BLaER1 (cell line): Measurements from ENCODE around the gene COG3.

Experiments
- H3K27ac ChIP-seq: shearing (Covaris generic); formaldehyde crosslinking; 2 replicates; pipeline ENCODE4 v1.8.1; 2022
- H3K27me3 ChIP-seq: shearing (Covaris generic); formaldehyde crosslinking; 2 replicates; pipeline ENCODE4 v1.8.1; 2022
- H3K36me3 ChIP-seq: shearing (Covaris generic); formaldehyde crosslinking; 2 replicates; pipeline ENCODE4 v1.8.1; 2022
- H3K4me1 ChIP-seq: shearing (Covaris generic); formaldehyde crosslinking; 2 replicates; pipeline ENCODE4 v1.8.1; 2022
- H3K4me2 ChIP-seq: shearing (Covaris generic); formaldehyde crosslinking; 2 replicates; pipeline ENCODE4 v1.8.1; 2022
- H3K4me3 ChIP-seq: shearing (Covaris generic); formaldehyde crosslinking; 2 replicates; pipeline ENCODE4 v1.8.1; 2022
- H3K9ac ChIP-seq: shearing (Covaris generic); formaldehyde crosslinking; 2 replicates; pipeline ENCODE4 v1.8.1; 2022
- H3K9me3 ChIP-seq: shearing (Covaris generic); formaldehyde crosslinking; 2 replicates; pipeline ENCODE4 v1.8.1; 2022
- H4K20me1 ChIP-seq: shearing (Covaris generic); formaldehyde crosslinking; 2 replicates; pipeline ENCODE4 v1.8.1; 2022
- Cebpa-rat ChIP-seq: shearing (Covaris generic); IDR thresholded peaks from 2 replicates; pipeline ENCODE4 v1.8.1; 2022

The COG3 gene

GRCh38 chr13:45472171-45472705 lies 7.5 kb downstream of the COG3 start:
- Histone ChIP-seq H4K20me1 (peaks cover 91% of the 10 kb centered on the region), H3K9me3 (peaks cover 4% of the 10 kb centered on the region; the same call in 1 of the 2 replicates), H3K36me3 (peaks cover 33% of the 10 kb centered on the region), H3K9ac (no peak overlapping the region), H3K27ac (no peak overlapping the region), H3K27me3 (no peaks in the 10 kb centered on the region), H3K4me2 (no peak overlapping the region), H3K4me1 (peaks cover 22% of the 10 kb centered on the region; the same call in 1 of the 2 replicates), H3K4me3 (no peak overlapping the region)
- TF ChIP-seq Cebpa-rat = no peak

GRCh38 chr13:45473627-45474026 lies 8.9 kb downstream of the COG3 start:
- peaks cover 15% of the 10 kb centered on the region; the same call in 1 of the 2 replicates for H3K4me1 ChIP-seq
- no peak for TF ChIP-seq Cebpa-rat
- H3K9me3 ChIP-seq = peaks cover 4% of the 10 kb centered on the region; the same call in 1 of the 2 replicates
- no peak overlapping the region for H3K4me2 ChIP-seq
- no peak overlapping the region for H3K9ac ChIP-seq
- peaks cover 77% of the 10 kb centered on the region for H4K20me1 ChIP-seq
- H3K27ac ChIP-seq = no peak overlapping the region
- H3K27me3 ChIP-seq = no peaks in the 10 kb centered on the region
- H3K4me3 ChIP-seq = no peak overlapping the region
- peaks cover 44% of the 10 kb centered on the region for H3K36me3 ChIP-seq

DNA sequence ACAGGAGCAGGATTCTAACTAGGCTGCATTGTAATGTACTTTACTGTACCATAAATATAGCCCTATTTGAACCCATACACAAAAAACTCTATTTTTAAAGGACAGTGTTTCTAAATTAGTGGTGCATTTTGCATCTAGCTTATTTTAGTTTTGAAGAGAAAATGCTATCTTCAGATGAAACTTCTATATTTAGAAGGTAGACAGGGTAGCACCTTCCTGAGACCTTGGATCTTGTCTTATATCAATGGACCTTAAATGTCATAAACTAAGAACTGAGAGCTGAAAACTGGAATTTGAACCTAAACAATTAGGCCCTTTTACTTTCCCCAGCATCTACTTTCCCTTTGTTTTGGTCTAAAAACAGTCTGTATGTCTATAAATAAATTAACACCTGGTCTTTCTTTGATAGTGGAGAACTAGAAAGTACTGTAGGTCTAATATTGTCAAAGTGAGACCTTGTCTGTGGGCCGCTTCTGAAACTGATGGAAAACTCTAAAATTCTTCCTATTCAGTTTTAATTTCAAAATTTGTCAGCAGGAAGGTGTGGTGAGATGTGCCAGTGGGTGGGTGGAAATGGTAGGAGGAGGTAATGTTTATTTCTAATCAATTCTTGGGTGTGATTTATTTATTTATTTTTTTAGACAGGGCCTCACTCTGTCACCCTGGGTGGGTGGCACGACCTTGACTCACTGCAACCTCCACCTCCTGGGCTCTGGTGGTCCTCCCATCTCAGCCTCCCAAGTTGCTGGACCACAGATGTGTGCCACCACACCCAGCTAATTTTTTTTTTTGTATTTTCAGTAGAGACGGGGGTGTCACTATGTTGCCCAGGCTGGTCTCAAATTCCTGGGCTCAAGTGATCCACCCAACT lies 10.1 kb downstream of the COG3 start:
- Histone ChIP-seq H3K4me1 (peaks cover 15% of the 10 kb centered on the region; the same call in 1 of the 2 replicates), H3K4me3 (no peak overlapping the region), H3K27ac (no peak overlapping the region), H3K9me3 (peaks cover 4% of the 10 kb centered on the region; the same call in 1 of the 2 replicates), H3K27me3 (no peaks in the 10 kb centered on the region), H4K20me1 (peaks cover 68% of the 10 kb centered on the region), H3K9ac (no peak overlapping the region), H3K36me3 (peaks cover 54% of the 10 kb centered on the region), H3K4me2 (no peak overlapping the region)
- no peak for TF ChIP-seq Cebpa-rat

GRCh38 chr13:45479661-45480060 lies 14.9 kb downstream of the COG3 start:
- H3K27me3 ChIP-seq = no peaks in the 10 kb centered on the region
- H3K4me1 ChIP-seq = peaks cover 3% of the 10 kb centered on the region; the same call in 1 of the 2 replicates
- H3K36me3 ChIP-seq = peaks cover 81% of the 10 kb centered on the region
- TF ChIP-seq Cebpa-rat = no peak
- no peak overlapping the region for H3K4me3 ChIP-seq
- peaks cover 6% of the 10 kb centered on the region; the same call in 1 of the 2 replicates for H3K9me3 ChIP-seq
- no peak overlapping the region for H3K27ac ChIP-seq
- H3K9ac ChIP-seq = no peak overlapping the region
- peaks cover 22% of the 10 kb centered on the region for H4K20me1 ChIP-seq
- H3K4me2 ChIP-seq = no peak overlapping the region

DNA sequence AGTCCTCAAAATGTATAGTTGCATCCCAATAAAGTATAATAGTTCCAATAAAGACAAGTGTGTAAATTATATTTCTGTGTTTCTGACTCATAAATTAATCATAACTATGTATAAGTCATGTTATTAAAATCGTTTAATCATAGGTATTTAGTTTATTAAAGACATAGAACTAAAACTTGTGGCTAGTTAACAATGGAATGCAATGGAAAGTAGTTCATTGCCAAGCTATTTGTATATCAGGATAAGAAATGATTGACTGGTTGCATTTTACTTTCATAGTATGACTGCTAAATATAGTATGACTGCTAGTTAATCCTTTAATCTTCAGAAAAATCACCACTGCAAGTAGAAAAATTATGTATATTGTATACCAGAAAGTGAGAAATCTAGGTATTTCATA lies 16.9 kb downstream of the COG3 start:
- Histone ChIP-seq H3K27ac (no peak overlapping the region), H3K4me2 (no peak overlapping the region), H3K4me1 (no peaks in the 10 kb centered on the region)

GRCh38 chr13:45482571-45483173 lies 17.9 kb downstream of the COG3 start:
- Histone ChIP-seq H3K27ac (no peak overlapping the region), H3K4me1 (no peaks in the 10 kb centered on the region), H3K4me3 (no peak overlapping the region), H3K9ac (no peak overlapping the region), H3K4me2 (no peak overlapping the region), H3K9me3 (peaks cover 6% of the 10 kb centered on the region; the same call in 1 of the 2 replicates), H4K20me1 (no peaks in the 10 kb centered on the region; the same call in 1 of the 2 replicates), H3K27me3 (no peaks in the 10 kb centered on the region), H3K36me3 (peaks cover 72% of the 10 kb centered on the region)
- no peak for TF ChIP-seq Cebpa-rat

More for the DNA sequence above, 16.9 kb downstream of the COG3 start:
- no peak overlapping the region for H3K9ac ChIP-seq
- no peak overlapping the region for H3K4me3 ChIP-seq
- H3K27me3 ChIP-seq = no peaks in the 10 kb centered on the region
- peaks cover 1% of the 10 kb centered on the region; the same call in 1 of the 2 replicates for H4K20me1 ChIP-seq
- H3K9me3 ChIP-seq = peaks cover 6% of the 10 kb centered on the region; the same call in 1 of the 2 replicates
- peaks cover 72% of the 10 kb centered on the region for H3K36me3 ChIP-seq
- TF ChIP-seq Cebpa-rat = no peak

DNA sequence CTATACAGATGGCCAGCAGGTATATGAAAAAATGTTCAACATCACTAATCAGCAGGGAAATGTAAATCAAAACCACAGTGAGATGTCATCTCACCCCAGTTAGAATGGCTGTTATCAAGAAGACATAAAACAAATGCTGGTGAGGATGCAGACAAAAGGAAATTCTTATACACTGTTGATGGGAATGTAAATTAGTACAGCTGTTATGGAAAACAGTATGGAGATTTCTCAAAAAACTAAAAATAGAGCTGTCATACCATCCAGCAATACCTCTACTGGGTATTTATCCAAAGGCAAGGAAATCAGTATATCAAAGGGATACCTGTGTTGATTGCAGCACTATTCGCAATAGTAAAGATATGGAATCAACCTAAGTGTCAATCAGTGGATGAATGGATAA lies 22.9 kb downstream of the COG3 start:
- Histone ChIP-seq H3K4me1 (no peaks in the 10 kb centered on the region), H4K20me1 (no peaks in the 10 kb centered on the region; the same call in 1 of the 2 replicates), H3K27ac (no peak overlapping the region), H3K36me3 (peaks cover 59% of the 10 kb centered on the region), H3K4me3 (no peak overlapping the region), H3K4me2 (no peak overlapping the region), H3K9ac (no peak overlapping the region), H3K9me3 (peaks cover 6% of the 10 kb centered on the region; the same call in 1 of the 2 replicates), H3K27me3 (no peaks in the 10 kb centered on the region)
- no peak for TF ChIP-seq Cebpa-rat

GRCh38 chr13:45490068-45490467 lies 25.3 kb downstream of the COG3 start:
- H3K36me3 ChIP-seq = peaks cover 59% of the 10 kb centered on the region
- H3K27ac ChIP-seq = no peak overlapping the region
- H3K9ac ChIP-seq = no peak overlapping the region
- TF ChIP-seq Cebpa-rat = no peak
- H3K4me2 ChIP-seq = no peak overlapping the region
- no peak overlapping the region for H3K4me3 ChIP-seq
- no peaks in the 10 kb centered on the region for H3K9me3 ChIP-seq
- no peaks in the 10 kb centered on the region for H4K20me1 ChIP-seq
- no peaks in the 10 kb centered on the region for H3K27me3 ChIP-seq
- no peaks in the 10 kb centered on the region for H3K4me1 ChIP-seq

DNA sequence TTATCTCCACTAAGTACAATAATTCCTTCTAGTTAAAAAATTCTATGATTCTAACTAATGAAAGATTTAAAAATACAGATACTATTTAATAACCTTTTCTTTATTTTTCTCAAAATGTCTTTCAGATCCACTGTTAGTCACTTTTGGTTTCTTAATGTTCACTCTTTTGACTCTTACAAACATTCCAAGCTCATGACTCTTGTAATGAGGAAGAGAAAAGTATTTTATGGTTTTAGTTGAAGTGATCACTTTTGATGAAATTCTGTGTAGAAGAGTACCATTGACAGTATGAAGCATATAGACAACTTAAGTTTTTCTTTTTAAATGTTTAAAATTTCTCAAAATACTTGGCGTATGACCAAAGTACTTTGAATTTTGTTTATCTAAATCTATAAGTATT lies 27.8 kb downstream of the COG3 start:
- H3K36me3 ChIP-seq = peaks cover 68% of the 10 kb centered on the region
- no peak for TF ChIP-seq Cebpa-rat
- H3K4me2 ChIP-seq = no peak overlapping the region
- H3K9ac ChIP-seq = no peak overlapping the region
- H4K20me1 ChIP-seq = no peaks in the 10 kb centered on the region
- H3K4me1 ChIP-seq = no peaks in the 10 kb centered on the region
- no peaks in the 10 kb centered on the region for H3K9me3 ChIP-seq
- H3K27ac ChIP-seq = no peak overlapping the region
- no peaks in the 10 kb centered on the region for H3K27me3 ChIP-seq
- H3K4me3 ChIP-seq = no peak overlapping the region
